ENCODE measurements around the gene CD151. TPM values are rescaled to one million over a fixed set of nuclear protein-coding genes. Genes with fewer than 3 reads are reported as not detected.

CD151 gene
- total RNA-seq, 1 experiment from 2014 or later, result 296 TPM

GRCh38 chr11:866481-866880, 33.7 kb downstream of the CD151 start (continued):
- no peak for TF ChIP-seq FOSL1 (IDR thresholded peaks at IDR 0.05; ENCODE audit: low read depth)
- TF ChIP-seq SIN3A (IDR thresholded peaks at IDR 0.05; ENCODE audit: low read depth), result no peak

GRCh38 chr11:867856-868358, 35.2 kb downstream of the CD151 start:
- ATAC-seq, result no peak
- ChIA-PET CTCF (interaction anchor here (2.0 kb wide), 1 partner anchor 12 kb away, joined by 8 read pairs; no protein-coding TSS in a partner anchor), RAD21 (ENCODE audit: low non-redundant PET in 1 of 2, low total read pairs in 2 of 2, uncharacterized antibody in 2 of 2, unreplicated experiment in 2 of 2) (no interaction called here), POLR2A (no interaction called here)
- Histone ChIP-seq H3K9me2 (ENCODE audit: insufficient read depth) (no peaks in the 10 kb centered on the region), H3K36me3 (ENCODE audit: control insufficient read depth in 1 of 2, insufficient read depth in 2 of 2, low read length in 2 of 2) (no peaks in the 10 kb centered on the region), H4K20me1 (ENCODE audit: insufficient read depth) (no peaks in the 10 kb centered on the region), H3K4me2 (ENCODE audit: low read length) (no peak overlapping the region), H3K9ac (ENCODE audit: low read length) (no peak overlapping the region), H3K79me2 (ENCODE audit: insufficient read depth, low read length) (no peaks in the 10 kb centered on the region), H3K4me1 (ENCODE audit: control insufficient read depth in 1 of 2, insufficient read depth in 2 of 2, low read length in 2 of 2) (peaks cover 0 to 35% of the 10 kb centered on the region in 2 experiments; a peak in 2 of 4 replicates), H3K9me3 (ENCODE audit: control insufficient read depth in 1 of 2, insufficient read depth in 1 of 2, low read depth in 1 of 2, low read length in 2 of 2) (no peaks in the 10 kb centered on the region), H2AFZ (ENCODE audit: low read depth, low read length, poor library complexity, severe bottlenecking) (no peak overlapping the region), H3K4me3 (replicated peaks in 1 of 2; ENCODE audit: low read depth in 1 of 2, low read length in 2 of 2) (no peak overlapping the region), H3K27ac (ENCODE audit: low read depth, low read length) (no peak overlapping the region), H3K27me3 (ENCODE audit: insufficient read depth, low read length) (no peaks in the 10 kb centered on the region)
- intact Hi-C loops (cut with micrococcal nuclease), result no loop called here
- no peak for DNase-seq (ENCODE audit: low read depth, low spot score)
- no peak for TF ChIP-seq SP1 (IDR thresholded peaks at IDR 0.05; ENCODE audit: low read depth)
- no peak for TF ChIP-seq CTCF (IDR thresholded peaks at IDR 0.05 in 2 of 3, conservative IDR thresholded peaks at IDR 0.05 in 1 of 3; ENCODE audit: borderline replicate concordance in 1 of 3, insufficient read depth in 1 of 3, low read depth in 2 of 3, low read length in 2 of 3)
- no peak for TF ChIP-seq ZNF274 (IDR thresholded peaks at IDR 0.05; ENCODE audit: low read depth, low read length)
- no peak; the same call in 1 of the 2 replicates for TF ChIP-seq POLR2AphosphoS5 (IDR thresholded peaks at IDR 0.05; ENCODE audit: low read depth, low read length)
- TF ChIP-seq REST (IDR thresholded peaks at IDR 0.05; ENCODE audit: low read depth), result no peak
- TF ChIP-seq CBX3 (IDR thresholded peaks at IDR 0.05; ENCODE audit: low read depth), result no peak
- TF ChIP-seq EZH2 (IDR thresholded peaks at IDR 0.05), result no peak
- no peak for TF ChIP-seq EGR1 (IDR thresholded peaks at IDR 0.05; ENCODE audit: low read depth)
- no peak for TF ChIP-seq FOSL1 (IDR thresholded peaks at IDR 0.05; ENCODE audit: low read depth)
- no peak for TF ChIP-seq POLR2A (IDR thresholded peaks at IDR 0.05; ENCODE audit: borderline replicate concordance, extremely low read depth, insufficient read depth, insufficient read length)
- TF ChIP-seq SIN3A (IDR thresholded peaks at IDR 0.05; ENCODE audit: low read depth), result no peak
- no TSS peak for BruUV-seq (replicated peaks)
